ENCODE measurements around the gene CAMK1D.

CAMK1D gene

DNA sequence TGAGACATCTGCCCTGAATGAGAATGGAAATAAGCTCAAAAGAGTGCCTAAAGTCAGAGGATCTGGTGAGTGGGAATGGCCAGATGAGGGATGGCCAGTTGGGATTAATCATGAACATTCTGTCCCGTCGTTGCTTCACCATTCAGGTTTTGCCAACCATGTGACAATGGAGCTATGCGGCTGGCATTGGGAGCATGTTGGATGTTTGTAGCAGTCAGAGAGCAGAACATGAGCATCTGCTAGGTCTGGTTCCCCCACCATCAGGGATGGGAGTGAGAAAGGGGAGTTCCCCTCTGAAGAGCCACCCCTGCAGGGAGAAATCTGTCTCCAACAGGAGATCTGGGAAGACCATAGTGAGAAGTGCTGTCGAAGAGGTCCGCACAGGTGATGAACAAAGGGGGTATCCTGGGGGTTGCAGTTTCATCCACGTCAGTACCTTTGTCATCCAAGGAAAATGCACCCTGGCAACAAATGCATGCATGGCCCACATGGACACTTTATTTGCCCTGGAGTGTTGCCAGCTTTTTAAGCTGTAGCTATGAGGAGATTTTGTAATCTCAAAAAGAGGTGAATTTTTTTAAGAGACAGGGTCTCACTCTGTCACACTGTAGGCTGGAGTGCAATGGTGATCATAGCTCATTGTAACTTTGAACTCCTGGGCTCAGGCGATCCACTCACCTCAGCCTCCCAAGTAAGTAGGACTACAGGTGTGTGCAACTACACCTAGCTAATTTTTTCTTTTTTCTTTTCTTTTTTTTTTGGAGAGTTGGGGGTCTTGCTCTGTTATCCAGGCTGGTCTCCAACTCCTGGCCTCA lies 190.2 kb downstream of the CAMK1D start:
- TF ChIP-seq CSDC2 (CRISPR knock-in tag; IDR thresholded peaks at IDR 0.05), result no peak
- TF ChIP-seq ZFP3 (CRISPR knock-in tag; IDR thresholded peaks at IDR 0.05), result no peak
- TF ChIP-seq PPARA (CRISPR knock-in tag; IDR thresholded peaks at IDR 0.05; ENCODE audit: borderline replicate concordance), result no peak
- TF ChIP-seq, protein P1, sequence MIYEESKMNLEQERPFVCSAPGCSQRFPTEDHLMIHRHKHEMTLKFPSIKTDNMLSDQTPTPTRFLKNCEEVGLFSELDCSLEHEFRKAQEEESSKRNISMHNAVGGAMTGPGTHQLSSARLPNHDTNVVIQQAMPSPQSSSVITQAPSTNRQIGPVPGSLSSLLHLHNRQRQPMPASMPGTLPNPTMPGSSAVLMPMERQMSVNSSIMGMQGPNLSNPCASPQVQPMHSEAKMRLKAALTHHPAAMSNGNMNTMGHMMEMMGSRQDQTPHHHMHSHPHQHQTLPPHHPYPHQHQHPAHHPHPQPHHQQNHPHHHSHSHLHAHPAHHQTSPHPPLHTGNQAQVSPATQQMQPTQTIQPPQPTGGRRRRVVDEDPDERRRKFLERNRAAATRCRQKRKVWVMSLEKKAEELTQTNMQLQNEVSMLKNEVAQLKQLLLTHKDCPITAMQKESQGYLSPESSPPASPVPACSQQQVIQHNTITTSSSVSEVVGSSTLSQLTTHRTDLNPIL (CRISPR knock-in tag; IDR thresholded peaks at IDR 0.05; ENCODE audit: low read depth), result no peak
- TF ChIP-seq OSR1 (CRISPR knock-in tag; IDR thresholded peaks at IDR 0.05), result no peak
- no peak for TF ChIP-seq ZNF8 (CRISPR knock-in tag; IDR thresholded peaks at IDR 0.05)
- no peak for TF ChIP-seq RARB (CRISPR knock-in tag; IDR thresholded peaks at IDR 0.05)
- no peak for TF ChIP-seq ISL1 (CRISPR knock-in tag; IDR thresholded peaks at IDR 0.05)
- TF ChIP-seq, protein P2, sequence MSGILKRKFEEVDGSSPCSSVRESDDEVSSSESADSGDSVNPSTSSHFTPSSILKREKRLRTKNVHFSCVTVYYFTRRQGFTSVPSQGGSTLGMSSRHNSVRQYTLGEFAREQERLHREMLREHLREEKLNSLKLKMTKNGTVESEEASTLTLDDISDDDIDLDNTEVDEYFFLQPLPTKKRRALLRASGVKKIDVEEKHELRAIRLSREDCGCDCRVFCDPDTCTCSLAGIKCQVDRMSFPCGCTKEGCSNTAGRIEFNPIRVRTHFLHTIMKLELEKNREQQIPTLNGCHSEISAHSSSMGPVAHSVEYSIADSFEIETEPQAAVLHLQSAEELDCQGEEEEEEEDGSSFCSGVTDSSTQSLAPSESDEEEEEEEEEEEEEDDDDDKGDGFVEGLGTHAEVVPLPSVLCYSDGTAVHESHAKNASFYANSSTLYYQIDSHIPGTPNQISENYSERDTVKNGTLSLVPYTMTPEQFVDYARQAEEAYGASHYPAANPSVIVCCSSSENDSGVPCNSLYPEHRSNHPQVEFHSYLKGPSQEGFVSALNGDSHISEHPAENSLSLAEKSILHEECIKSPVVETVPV (CRISPR knock-in tag; IDR thresholded peaks at IDR 0.05), result no peak
- no peak for TF ChIP-seq ZC3H10 (CRISPR knock-in tag; IDR thresholded peaks at IDR 0.05)
- TF ChIP-seq GLIS3 (CRISPR knock-in tag; IDR thresholded peaks at IDR 0.05), result no peak
- TF ChIP-seq TCF4 (CRISPR knock-in tag; IDR thresholded peaks at IDR 0.05; ENCODE audit: borderline replicate concordance), result no peak
- TF ChIP-seq ESRRG (CRISPR knock-in tag; IDR thresholded peaks at IDR 0.05), result no peak
- ATAC-seq, result no peak

DNA sequence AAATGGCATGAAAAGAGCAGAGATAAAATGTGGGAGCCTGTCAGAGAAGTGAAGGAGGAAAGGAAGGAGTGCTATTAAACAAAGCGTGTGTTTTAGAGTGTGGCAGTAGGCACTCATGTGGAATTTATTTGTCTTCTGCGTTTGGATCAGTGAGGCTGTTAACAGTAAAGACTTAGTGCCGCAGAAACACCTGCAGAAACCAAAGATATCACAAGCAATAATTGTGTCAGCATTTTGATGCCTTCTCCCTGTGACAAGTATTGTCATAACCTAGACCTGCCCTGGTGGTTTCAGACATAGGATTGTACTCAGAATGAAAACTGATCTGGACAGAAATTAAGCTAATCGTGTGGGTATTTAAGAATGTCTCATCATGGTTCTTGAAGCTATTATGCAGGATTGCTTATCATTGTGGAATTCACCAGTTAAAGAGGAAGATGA lies 191.0 kb downstream of the CAMK1D start:
- ATAC-seq, result peak; percentile 92
- TF ChIP-seq OSR1 (CRISPR knock-in tag; IDR thresholded peaks at IDR 0.05), result no peak
- no peak for TF ChIP-seq RARB (CRISPR knock-in tag; IDR thresholded peaks at IDR 0.05)

DNA sequence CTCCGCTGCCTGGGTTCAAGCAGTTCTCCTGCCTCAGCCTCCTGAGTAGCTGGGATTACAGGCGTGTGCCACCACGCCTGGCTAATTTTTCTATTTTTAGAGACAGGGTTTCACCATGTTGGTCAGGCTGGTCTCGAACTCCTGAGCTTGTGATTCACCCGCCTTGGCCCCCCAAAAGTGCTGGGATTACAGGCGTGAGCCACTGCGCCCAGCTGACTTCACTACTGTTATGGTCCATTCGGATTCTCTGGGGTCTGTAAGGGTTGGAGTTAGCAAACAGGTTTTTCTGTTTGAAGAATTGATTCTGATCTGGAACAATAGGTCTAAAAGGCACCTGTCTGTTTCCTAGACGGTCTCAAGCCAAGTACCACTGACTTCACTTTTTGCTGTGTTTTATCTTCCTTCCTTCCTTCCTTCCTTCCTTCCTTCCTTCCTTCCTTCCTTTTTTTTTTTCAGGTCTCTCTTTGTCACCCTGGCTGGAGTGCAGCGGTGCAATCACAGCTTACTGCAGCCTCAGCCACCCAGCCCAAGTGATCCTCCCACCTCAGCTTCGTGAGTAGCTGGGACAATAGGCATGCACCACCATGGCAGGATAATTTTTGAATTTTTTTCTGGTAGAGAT lies 192.2 kb downstream of the CAMK1D start:
- TF ChIP-seq, protein P3, sequence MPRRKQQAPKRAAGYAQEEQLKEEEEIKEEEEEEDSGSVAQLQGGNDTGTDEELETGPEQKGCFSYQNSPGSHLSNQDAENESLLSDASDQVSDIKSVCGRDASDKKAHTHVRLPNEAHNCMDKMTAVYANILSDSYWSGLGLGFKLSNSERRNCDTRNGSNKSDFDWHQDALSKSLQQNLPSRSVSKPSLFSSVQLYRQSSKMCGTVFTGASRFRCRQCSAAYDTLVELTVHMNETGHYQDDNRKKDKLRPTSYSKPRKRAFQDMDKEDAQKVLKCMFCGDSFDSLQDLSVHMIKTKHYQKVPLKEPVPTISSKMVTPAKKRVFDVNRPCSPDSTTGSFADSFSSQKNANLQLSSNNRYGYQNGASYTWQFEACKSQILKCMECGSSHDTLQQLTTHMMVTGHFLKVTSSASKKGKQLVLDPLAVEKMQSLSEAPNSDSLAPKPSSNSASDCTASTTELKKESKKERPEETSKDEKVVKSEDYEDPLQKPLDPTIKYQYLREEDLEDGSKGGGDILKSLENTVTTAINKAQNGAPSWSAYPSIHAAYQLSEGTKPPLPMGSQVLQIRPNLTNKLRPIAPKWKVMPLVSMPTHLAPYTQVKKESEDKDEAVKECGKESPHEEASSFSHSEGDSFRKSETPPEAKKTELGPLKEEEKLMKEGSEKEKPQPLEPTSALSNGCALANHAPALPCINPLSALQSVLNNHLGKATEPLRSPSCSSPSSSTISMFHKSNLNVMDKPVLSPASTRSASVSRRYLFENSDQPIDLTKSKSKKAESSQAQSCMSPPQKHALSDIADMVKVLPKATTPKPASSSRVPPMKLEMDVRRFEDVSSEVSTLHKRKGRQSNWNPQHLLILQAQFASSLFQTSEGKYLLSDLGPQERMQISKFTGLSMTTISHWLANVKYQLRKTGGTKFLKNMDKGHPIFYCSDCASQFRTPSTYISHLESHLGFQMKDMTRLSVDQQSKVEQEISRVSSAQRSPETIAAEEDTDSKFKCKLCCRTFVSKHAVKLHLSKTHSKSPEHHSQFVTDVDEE (CRISPR knock-in tag; IDR thresholded peaks at IDR 0.05), result no peak
- TF ChIP-seq, protein P4, sequence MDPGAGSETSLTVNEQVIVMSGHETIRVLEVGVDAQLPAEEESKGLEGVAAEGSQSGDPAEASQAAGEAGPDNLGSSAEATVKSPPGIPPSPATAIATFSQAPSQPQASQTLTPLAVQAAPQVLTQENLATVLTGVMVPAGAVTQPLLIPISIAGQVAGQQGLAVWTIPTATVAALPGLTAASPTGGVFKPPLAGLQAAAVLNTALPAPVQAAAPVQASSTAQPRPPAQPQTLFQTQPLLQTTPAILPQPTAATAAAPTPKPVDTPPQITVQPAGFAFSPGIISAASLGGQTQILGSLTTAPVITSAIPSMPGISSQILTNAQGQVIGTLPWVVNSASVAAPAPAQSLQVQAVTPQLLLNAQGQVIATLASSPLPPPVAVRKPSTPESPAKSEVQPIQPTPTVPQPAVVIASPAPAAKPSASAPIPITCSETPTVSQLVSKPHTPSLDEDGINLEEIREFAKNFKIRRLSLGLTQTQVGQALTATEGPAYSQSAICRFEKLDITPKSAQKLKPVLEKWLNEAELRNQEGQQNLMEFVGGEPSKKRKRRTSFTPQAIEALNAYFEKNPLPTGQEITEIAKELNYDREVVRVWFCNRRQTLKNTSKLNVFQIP (CRISPR knock-in tag; IDR thresholded peaks at IDR 0.05; ENCODE audit: borderline replicate concordance, low read depth), result no peak
- TF ChIP-seq, protein P5, sequence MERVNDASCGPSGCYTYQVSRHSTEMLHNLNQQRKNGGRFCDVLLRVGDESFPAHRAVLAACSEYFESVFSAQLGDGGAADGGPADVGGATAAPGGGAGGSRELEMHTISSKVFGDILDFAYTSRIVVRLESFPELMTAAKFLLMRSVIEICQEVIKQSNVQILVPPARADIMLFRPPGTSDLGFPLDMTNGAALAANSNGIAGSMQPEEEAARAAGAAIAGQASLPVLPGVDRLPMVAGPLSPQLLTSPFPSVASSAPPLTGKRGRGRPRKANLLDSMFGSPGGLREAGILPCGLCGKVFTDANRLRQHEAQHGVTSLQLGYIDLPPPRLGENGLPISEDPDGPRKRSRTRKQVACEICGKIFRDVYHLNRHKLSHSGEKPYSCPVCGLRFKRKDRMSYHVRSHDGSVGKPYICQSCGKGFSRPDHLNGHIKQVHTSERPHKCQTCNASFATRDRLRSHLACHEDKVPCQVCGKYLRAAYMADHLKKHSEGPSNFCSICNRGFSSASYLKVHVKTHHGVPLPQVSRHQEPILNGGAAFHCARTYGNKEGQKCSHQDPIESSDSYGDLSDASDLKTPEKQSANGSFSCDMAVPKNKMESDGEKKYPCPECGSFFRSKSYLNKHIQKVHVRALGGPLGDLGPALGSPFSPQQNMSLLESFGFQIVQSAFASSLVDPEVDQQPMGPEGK (CRISPR knock-in tag; IDR thresholded peaks at IDR 0.05; ENCODE audit: borderline replicate concordance), result no peak
- TF ChIP-seq PPARA (CRISPR knock-in tag; IDR thresholded peaks at IDR 0.05; ENCODE audit: borderline replicate concordance), result no peak
- no peak for TF ChIP-seq CSDC2 (CRISPR knock-in tag; IDR thresholded peaks at IDR 0.05)
- no peak for TF ChIP-seq TOX (CRISPR knock-in tag; IDR thresholded peaks at IDR 0.05; ENCODE audit: borderline replicate concordance)
- ATAC-seq, result no peak

All from SK-N-SH treated with all-trans-retinoic acid at 6 μM for 48 hours (cell line).